GM12874 (cell line): ENCODE results near the gene STUM.

Source experiments
- TF ChIP-seq, protein P1 (sequence below): IDR thresholded peaks from 2 replicates; pipeline ENCODE4 v1.5.1; 2011; ENCODE audit warnings: low read depth, mild to moderate bottlenecking, control low read depth, low read length, moderate library complexity; ENCODE audit not compliant: insufficient read depth

The STUM gene

GRCh38 chr1:226579781-226580323 lies 31.3 kb downstream of the STUM start:
- TF ChIP-seq, protein P1, sequence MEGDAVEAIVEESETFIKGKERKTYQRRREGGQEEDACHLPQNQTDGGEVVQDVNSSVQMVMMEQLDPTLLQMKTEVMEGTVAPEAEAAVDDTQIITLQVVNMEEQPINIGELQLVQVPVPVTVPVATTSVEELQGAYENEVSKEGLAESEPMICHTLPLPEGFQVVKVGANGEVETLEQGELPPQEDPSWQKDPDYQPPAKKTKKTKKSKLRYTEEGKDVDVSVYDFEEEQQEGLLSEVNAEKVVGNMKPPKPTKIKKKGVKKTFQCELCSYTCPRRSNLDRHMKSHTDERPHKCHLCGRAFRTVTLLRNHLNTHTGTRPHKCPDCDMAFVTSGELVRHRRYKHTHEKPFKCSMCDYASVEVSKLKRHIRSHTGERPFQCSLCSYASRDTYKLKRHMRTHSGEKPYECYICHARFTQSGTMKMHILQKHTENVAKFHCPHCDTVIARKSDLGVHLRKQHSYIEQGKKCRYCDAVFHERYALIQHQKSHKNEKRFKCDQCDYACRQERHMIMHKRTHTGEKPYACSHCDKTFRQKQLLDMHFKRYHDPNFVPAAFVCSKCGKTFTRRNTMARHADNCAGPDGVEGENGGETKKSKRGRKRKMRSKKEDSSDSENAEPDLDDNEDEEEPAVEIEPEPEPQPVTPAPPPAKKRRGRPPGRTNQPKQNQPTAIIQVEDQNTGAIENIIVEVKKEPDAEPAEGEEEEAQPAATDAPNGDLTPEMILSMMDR: no peak

DNA sequence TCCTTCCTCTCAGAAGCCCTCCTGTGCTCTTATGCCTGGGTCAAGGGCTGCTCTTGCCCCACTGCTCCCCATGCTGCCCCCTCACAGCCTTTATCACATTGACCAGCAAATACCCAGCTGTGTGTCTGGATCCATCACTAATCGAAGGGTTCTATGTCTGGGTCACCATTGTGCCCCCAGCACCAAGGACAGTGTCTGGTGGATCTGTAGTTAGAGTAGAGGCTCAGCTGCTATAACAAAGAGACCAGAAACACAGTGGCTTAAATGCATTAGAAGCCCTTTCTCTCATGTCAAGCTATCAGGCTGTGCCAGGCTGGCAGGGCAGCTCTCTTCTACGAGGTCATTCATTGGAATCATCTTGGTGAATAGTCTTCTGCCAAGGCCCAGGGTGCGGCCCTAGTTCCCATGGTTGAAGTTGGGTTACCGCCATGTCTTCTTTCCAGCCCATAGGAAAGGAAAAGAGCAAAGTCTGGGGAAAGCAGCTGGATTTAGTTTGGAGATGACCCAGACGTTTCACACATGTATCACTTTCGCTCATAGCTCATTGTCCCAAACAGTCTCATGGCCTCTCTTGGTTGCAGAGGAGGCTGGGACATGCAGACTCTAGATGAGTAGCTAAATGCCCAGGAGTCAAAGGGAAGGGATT lies 32.2 kb downstream of the STUM start:
- TF ChIP-seq, protein P1: no peak

DNA sequence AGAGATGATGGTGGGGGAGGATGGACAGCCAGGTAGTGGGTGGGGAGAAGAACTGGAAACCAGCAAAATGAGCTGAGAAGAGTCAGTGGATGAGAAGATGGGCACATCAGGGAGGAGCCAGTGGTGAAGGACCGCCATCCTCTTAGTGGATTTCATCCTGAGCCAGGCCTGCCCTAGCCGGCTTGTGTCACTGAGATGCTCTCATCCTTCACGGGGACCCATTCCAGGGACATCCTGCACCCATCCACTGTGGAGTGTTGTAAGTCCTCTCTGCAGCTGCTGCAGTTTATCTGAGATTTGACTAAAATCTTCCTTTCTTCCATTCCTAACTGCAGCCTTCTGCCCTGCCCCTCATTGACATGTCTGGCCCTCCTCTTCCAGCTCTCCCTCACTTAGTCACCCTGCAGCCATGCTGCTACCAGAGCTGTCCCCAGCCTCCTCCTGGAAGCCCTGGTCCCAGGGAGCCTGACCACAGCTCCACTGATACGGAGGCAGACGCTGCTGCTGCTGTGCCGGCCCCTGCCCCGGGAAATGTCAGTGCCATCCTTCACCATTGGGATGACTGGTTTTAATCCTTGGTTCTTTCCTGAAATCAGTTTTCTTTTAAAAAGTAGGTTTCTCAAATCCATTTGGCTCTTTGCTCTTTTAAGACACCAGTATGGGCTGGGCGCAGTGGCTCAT lies 33.2 kb downstream of the STUM start:
- TF ChIP-seq, protein P1: no peak

DNA sequence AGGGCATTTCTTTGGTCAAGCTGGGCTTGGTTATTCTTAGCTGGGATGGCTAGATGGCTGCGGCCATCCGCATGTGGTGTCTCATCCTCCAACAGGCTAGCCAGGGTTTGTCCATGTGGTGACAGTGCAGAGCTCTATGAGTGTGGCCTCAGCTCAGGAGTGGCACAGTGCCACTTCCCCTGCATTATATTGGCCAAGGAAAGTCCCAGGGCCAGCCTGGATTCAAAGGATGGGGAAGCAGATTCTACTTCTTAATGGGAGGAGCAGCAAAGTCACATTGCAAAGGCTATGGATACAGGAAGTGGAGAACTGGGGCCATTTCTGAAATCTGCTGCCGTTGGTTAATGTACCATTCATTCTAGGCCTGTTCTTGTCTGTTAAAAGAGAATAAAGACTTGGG lies 34.4 kb downstream of the STUM start:
- TF ChIP-seq, protein P1: no peak

DNA sequence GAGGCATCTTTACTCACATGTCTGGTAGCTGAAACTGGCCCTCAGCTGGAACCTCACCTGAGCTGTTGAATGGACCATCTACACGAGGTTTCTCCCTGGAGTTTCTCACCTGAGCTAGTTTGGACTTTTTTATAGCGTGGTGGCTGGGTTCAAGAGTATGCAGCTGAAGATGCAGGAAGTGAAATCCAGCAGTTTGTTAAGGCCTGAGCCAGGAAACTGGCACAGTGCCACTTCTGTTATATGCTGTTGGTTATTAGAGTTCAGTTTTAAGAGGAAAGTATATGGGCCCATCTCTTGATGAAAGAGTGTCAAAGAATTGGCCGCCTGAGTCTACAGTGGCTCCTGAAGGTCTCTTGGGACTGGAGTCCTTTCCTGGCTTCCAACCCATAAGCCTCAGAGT lies 35.6 kb downstream of the STUM start:
- TF ChIP-seq, protein P1: no peak

- TF ChIP-seq, protein P1: no peak
These were observed 37.6 kb downstream of the STUM start for GRCh38 chr1:226586116-226586515.

GRCh38 chr1:226586650-226587422 lies 38.3 kb downstream of the STUM start:
- TF ChIP-seq, protein P1: no peak
